HEK293T (cell line): ENCODE measurements around the gene SAA1.

ENCODE experiments used
- BHLHE40 ChIP-seq: fragments of 450-650 bp; IDR thresholded peaks from 2 replicates; pipeline ENCODE4 v1.6.1; 2016; ENCODE audit warnings: mild to moderate bottlenecking, moderate library complexity, borderline replicate concordance
- LEF1 ChIP-seq: fragments of 450-650 bp; IDR thresholded peaks from 2 replicates; pipeline ENCODE4 v1.6.1; 2017; ENCODE audit warnings: mild to moderate bottlenecking, borderline replicate concordance
- TARDBP ChIP-seq: fragments of 450-650 bp; IDR thresholded peaks from 2 replicates; pipeline ENCODE4 v1.6.1; 2016

- TF ChIP-seq LEF1, result no peak
- no peak for TF ChIP-seq BHLHE40
- no peak for TF ChIP-seq TARDBP
These were observed 1.1 kb upstream of the SAA1 start for GRCh38 chr11:18264677-18265555.
